Measurements from ENCODE around the gene ABLIM2. TPM values are rescaled to one million over a fixed set of nuclear protein-coding genes. Genes with fewer than 3 reads are reported as not detected.

ABLIM2 gene
- total and polyA plus RNA-seq, 2 of the 8 experiments (the other 6 are each of a cell fraction or from before 2014, with no cell fraction given) = 2.8 to 3.0 TPM

GRCh38 chr4:8009097-8009496 is 149.5 kb downstream of the ABLIM2 start:
- H3K23ac ChIP-seq (ENCODE audit: insufficient read length) = no peak overlapping the region
- no peaks in the 10 kb centered on the region for H3K79me2 ChIP-seq (ENCODE audit: control insufficient read depth in 1 of 2, insufficient read depth in 2 of 2, low read length in 2 of 2)
- peaks cover 0 to 1% of the 10 kb centered on the region in 2 experiments for H4K20me1 ChIP-seq (replicated peaks in 1 of 2; ENCODE audit: control insufficient read depth in 1 of 2, insufficient read depth in 2 of 2, low read length in 2 of 2)
- H2BK12ac ChIP-seq (ENCODE audit: low read depth, low read length) = no peak overlapping the region
- H3K4me2 ChIP-seq (ENCODE audit: insufficient read depth in 1 of 2, low read depth in 2 of 2, low read length in 2 of 2) = no peak overlapping the region
- H2BK20ac ChIP-seq (ENCODE audit: low read length) = no peak overlapping the region
- POLR2A ChIA-PET (ENCODE audit: partially characterized antibody) = no interaction called here
- DNase-seq (ENCODE audit: low read depth in 1 of 2, low spot score in 2 of 2) (no peak), FAIRE-seq (no peak)
- H2BK120ac ChIP-seq (replicated peaks; ENCODE audit: low read depth, low read length) = no peak overlapping the region
- H3K27ac ChIP-seq (ENCODE audit: low read depth, low read length) = no peak overlapping the region
- peaks cover 13% of the 10 kb centered on the region; the same call in 1 of the 2 replicates for H3K23me2 ChIP-seq (ENCODE audit: low read depth, low read length)
- CTCF ChIA-PET (ENCODE audit: partially characterized antibody) = interaction anchor here (0.8 to 1.1 kb wide), 3 partner anchors 13 to 207 kb away, joined by 3 to 4 read pairs (median 4); no protein-coding TSS in a partner anchor
- WGBS, 2 experiments (ENCODE audit: extremely low coverage in 1 of 2, insufficient coverage in 1 of 2, insufficient read length in 1 of 2, insufficient replicate concordance in 2 of 2, low coverage in 1 of 2, low lambda C conversion rate in 2 of 2, missing lambda C conversion rate in 1 of 2) = 96% methylated on average over 5 of the region's 5 CpGs; no CpG with 5 or more reads in 1 of the 2 experiments
- H4K8ac ChIP-seq (ENCODE audit: extremely low read depth, insufficient read depth, low read length) = no peak overlapping the region
- H3K9ac ChIP-seq (replicated peaks in 1 of 4; ENCODE audit: extremely low read depth in 1 of 4, low read depth in 3 of 4, low read length in 3 of 4) = no peak overlapping the region
- no peak overlapping the region for H3K14ac ChIP-seq (ENCODE audit: insufficient read length)
- peaks cover 0 to 4% (median under 1%) of the 10 kb centered on the region in 4 experiments; a peak in 3 of 7 replicates for H3K4me1 ChIP-seq (replicated peaks in 1 of 4; ENCODE audit: control insufficient read depth in 3 of 4, insufficient read depth in 4 of 4, low read length in 3 of 4)
- H3K4ac ChIP-seq (replicated peaks; ENCODE audit: insufficient read length, low read depth, low read length) = no peak overlapping the region
- no peaks in the 10 kb centered on the region for H3K36me3 ChIP-seq (ENCODE audit: control insufficient read depth in 2 of 4, insufficient read depth in 4 of 4, low read length in 3 of 4)
- no peak overlapping the region for H2AFZ ChIP-seq (ENCODE audit: low read length)
- H3K27me3 ChIP-seq (replicated peaks in 1 of 4; ENCODE audit: control insufficient read depth in 3 of 4, extremely low read depth in 1 of 4, insufficient read depth in 3 of 4, low read length in 3 of 4) = no peaks in the 10 kb centered on the region
- no peak overlapping the region for H2AK5ac ChIP-seq (ENCODE audit: low read depth, low read length)
- no peak overlapping the region for H2BK15ac ChIP-seq (ENCODE audit: low read length)
- H3K4me3 ChIP-seq (ENCODE audit: extremely low read depth in 1 of 4, insufficient read depth in 2 of 4, low read depth in 3 of 4, low read length in 4 of 4) = no peak overlapping the region
- no peak overlapping the region for H3K56ac ChIP-seq (replicated peaks; ENCODE audit: insufficient read length, low read depth, low read length)
- no peaks in the 10 kb centered on the region for H3K79me1 ChIP-seq (ENCODE audit: low read depth, low read length)
- no peak overlapping the region for H4K91ac ChIP-seq (replicated peaks; ENCODE audit: insufficient read length, low read length)
- no peak overlapping the region for H3K18ac ChIP-seq (ENCODE audit: extremely low read depth, low read length)
- no peak overlapping the region for H2BK5ac ChIP-seq (ENCODE audit: low read depth, low read length)
- TF ChIP-seq TCF12 (IDR thresholded peaks at IDR 0.05; ENCODE audit: low read depth, low read length) (no peak), TBP (IDR thresholded peaks at IDR 0.05; ENCODE audit: low read depth, low read length) (no peak), TAF1 (IDR thresholded peaks at IDR 0.05; ENCODE audit: low read depth, low read length) (no peak), ASH2L (IDR thresholded peaks at IDR 0.05; ENCODE audit: low read length) (no peak)
- H4K5ac ChIP-seq (ENCODE audit: insufficient read length, low read depth, low read length) = no peak overlapping the region
- H3K9me3 ChIP-seq (ENCODE audit: insufficient read depth in 2 of 2, low read depth in 1 of 2, low read length in 1 of 2) = no peaks in the 10 kb centered on the region

Measured in H1 (cell line).